DMS53 (cell line): Measurements from ENCODE around the gene MED22.
"Not testable (repeated sequence)": the region's sequence is repeated elsewhere in the genome, so short reads cannot be mapped to it uniquely, and the experiment has no call there.

ENCODE experiments used
- DNase-seq: peaks from one replicate; lab custom pipeline; 2025; lab: John Stamatoyannopoulos, UW

MED22 gene

GRCh38 chr9:133304477-133305377 lies 43.2 kb downstream of the MED22 start:
- no peak for DNase-seq

- no peak for DNase-seq
Measured at GRCh38 chr9:133304158-133304470, 43.8 kb downstream of the MED22 start.

- DNase-seq: no peak
Measured at GRCh38 chr9:133303266-133304157, 44.4 kb downstream of the MED22 start.

- no peak for DNase-seq
Measured at GRCh38 chr9:133301253-133302230, 46.4 kb downstream of the MED22 start.

- DNase-seq: not testable (repeated sequence)
Measured at GRCh38 chr9:133299996-133300395, 47.9 kb downstream of the MED22 start.

- no peak for DNase-seq
Measured at GRCh38 chr9:133294257-133294656, 53.7 kb downstream of the MED22 start.

GRCh38 chr9:133290751-133291302 lies 57.1 kb downstream of the MED22 start:
- peak; percentile 25 for DNase-seq
